Measurements from ENCODE around the gene KLHL35. TPM values are rescaled to one million over a fixed set of nuclear protein-coding genes. Genes with fewer than 3 reads are reported as not detected.
A peak's percentile ranks its signal among the peaks of the same experiment; 100 is the strongest.

KLHL35 gene
- polyA plus RNA-seq (2013, experiment 1 of 2): 0.26 TPM
- polyA plus RNA-seq (2013, experiment 2 of 2): 0.34 TPM

GRCh38 chr11:75432911-75433321 lies at the start of gene KLHL35:
TSS of gene KLHL35 (minus strand) at chr11:75433203. CDS start at chr11:75430629, 2,574 bp downstream.
- H2BK15ac ChIP-seq (ENCODE audit: low read depth, poor library complexity, severe bottlenecking): no peak within 1 kb of the TSS
- H3K23ac ChIP-seq (ENCODE audit: low read length in 2 of 2): peak within 1 kb of the TSS in 1 of 2 experiments; percentile 2
- no peak within 1 kb of the TSS for H2AFZ ChIP-seq (ENCODE audit: low read depth, low read length)
- no peak within 1 kb of the TSS for H3K4me2 ChIP-seq (ENCODE audit: low read length, poor library complexity, severe bottlenecking)
- peak within 1 kb of the TSS in 1 of 2 experiments; percentile 2 for H3K14ac ChIP-seq (ENCODE audit: low read length in 2 of 2)
- no peak within 1 kb of the TSS for H2BK5ac ChIP-seq (ENCODE audit: low read depth, low read length, poor library complexity, severe bottlenecking)
- no peak within 1 kb of the TSS for H3K9ac ChIP-seq (ENCODE audit: low read length)
- H4K91ac ChIP-seq (ENCODE audit: low read length): no peak within 1 kb of the TSS
- H4K8ac ChIP-seq (ENCODE audit: low read length): no peak within 1 kb of the TSS
- H3K9me3 ChIP-seq (ENCODE audit: control insufficient read depth, low read length): peaks cover 4% of the 10 kb centered on the region
- H3K36me3 ChIP-seq (ENCODE audit: control insufficient read depth in 1 of 2, insufficient read depth in 2 of 2, low read depth in 1 of 2, low read length in 2 of 2): no peaks in the 10 kb centered on the region
- no peaks in the 10 kb centered on the region for H3K79me1 ChIP-seq (replicated peaks; ENCODE audit: low read length, poor library complexity, severe bottlenecking)
- peaks cover 14% of the 10 kb centered on the region for H3K4me1 ChIP-seq (ENCODE audit: control insufficient read depth, insufficient read depth, low read depth, low read length)
- H3K4ac ChIP-seq (ENCODE audit: low read depth in 1 of 2, low read length in 2 of 2): no peak within 1 kb of the TSS
- no peak for DNase-seq
- H3K4me3 ChIP-seq (ENCODE audit: insufficient read depth in 1 of 2, low read depth in 1 of 2, low read length in 2 of 2): no peak within 1 kb of the TSS
- peaks cover 49 to 50% of the 10 kb centered on the region in 2 experiments for H3K27me3 ChIP-seq (ENCODE audit: control insufficient read depth in 1 of 2, insufficient read depth in 1 of 2, low read length in 2 of 2)
- 25% methylated on average over 14 of the region's 14 CpGs for WGBS
- no peak within 1 kb of the TSS for H2AK5ac ChIP-seq (ENCODE audit: low read length, severe bottlenecking)
- H3K27ac ChIP-seq (ENCODE audit: low read length, poor library complexity, severe bottlenecking): no peak within 1 kb of the TSS
- H2BK12ac ChIP-seq (ENCODE audit: low read length in 2 of 2): no peak within 1 kb of the TSS
- H3K18ac ChIP-seq (ENCODE audit: low read depth in 1 of 2, low read length in 2 of 2): no peak within 1 kb of the TSS
- H2BK120ac ChIP-seq (ENCODE audit: low read depth, low read length): no peak within 1 kb of the TSS

DNA sequence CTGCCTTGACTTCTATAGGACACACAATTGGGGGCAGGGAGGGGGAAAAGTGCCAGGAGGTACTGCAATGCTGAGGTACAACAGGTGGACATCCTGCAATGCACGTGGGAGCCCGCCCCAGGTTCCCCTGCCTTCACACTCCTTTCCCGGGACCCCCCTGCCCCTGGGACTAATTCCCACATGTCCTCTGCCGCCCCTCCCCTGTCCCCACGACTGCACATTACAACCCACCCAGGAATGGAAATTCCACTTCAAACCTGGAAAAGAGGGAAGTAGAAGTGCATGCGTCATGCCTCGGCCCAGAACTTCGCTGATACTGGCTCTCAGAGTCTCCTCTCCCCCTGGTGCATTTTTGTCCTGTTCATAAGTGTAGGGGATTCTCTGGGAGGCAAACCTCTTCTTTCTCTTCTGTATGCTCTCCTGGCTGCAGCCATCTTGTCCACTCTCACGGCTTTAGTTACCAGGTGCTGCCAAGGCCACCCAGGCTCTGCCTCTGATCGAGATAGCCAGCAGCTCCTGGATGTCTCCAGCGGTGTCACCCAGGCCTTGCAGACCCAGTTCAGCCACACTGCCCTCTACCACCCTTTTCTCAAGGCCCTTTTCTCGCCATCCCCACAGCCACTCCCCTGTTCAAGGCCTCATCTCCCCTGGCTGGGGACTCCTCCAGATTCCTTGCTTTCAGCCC lies 49.1 kb upstream of the KLHL35 start:
- H2BK12ac ChIP-seq (ENCODE audit: low read length in 2 of 2): no peak overlapping the region
- no peak overlapping the region for H3K27ac ChIP-seq (ENCODE audit: low read length, poor library complexity, severe bottlenecking)
- H4K8ac ChIP-seq (ENCODE audit: low read length): no peak overlapping the region
- H2BK5ac ChIP-seq (ENCODE audit: low read depth, low read length, poor library complexity, severe bottlenecking): no peak overlapping the region
- H3K4me3 ChIP-seq (ENCODE audit: insufficient read depth in 1 of 2, low read depth in 1 of 2, low read length in 2 of 2): no peak overlapping the region
- H3K27me3 ChIP-seq (ENCODE audit: control insufficient read depth in 1 of 2, insufficient read depth in 1 of 2, low read length in 2 of 2): peaks cover 0 to 4% of the 10 kb centered on the region in 2 experiments
- H2BK120ac ChIP-seq (ENCODE audit: low read depth, low read length): no peak overlapping the region
- no peaks in the 10 kb centered on the region for H3K4me1 ChIP-seq (ENCODE audit: control insufficient read depth, insufficient read depth, low read depth, low read length)
- no peak overlapping the region for H3K23ac ChIP-seq (ENCODE audit: low read length in 2 of 2)
- H2AFZ ChIP-seq (ENCODE audit: low read depth, low read length): no peak overlapping the region
- H3K18ac ChIP-seq (ENCODE audit: low read depth in 1 of 2, low read length in 2 of 2): no peak overlapping the region
- no peaks in the 10 kb centered on the region for H3K79me1 ChIP-seq (replicated peaks; ENCODE audit: low read length, poor library complexity, severe bottlenecking)
- no peak overlapping the region for H3K4ac ChIP-seq (ENCODE audit: low read depth in 1 of 2, low read length in 2 of 2)
- 83% methylated on average over 12 of the region's 12 CpGs for WGBS
- no peak overlapping the region for H3K14ac ChIP-seq (ENCODE audit: low read length in 2 of 2)
- no peaks in the 10 kb centered on the region for H3K36me3 ChIP-seq (ENCODE audit: control insufficient read depth in 1 of 2, insufficient read depth in 2 of 2, low read depth in 1 of 2, low read length in 2 of 2)
- H2AK5ac ChIP-seq (ENCODE audit: low read length, severe bottlenecking): no peak overlapping the region
- no peak overlapping the region for H4K91ac ChIP-seq (ENCODE audit: low read length)
- no peak overlapping the region for H2BK15ac ChIP-seq (ENCODE audit: low read depth, poor library complexity, severe bottlenecking)
- DNase-seq: no peak
- no peaks in the 10 kb centered on the region for H3K9me3 ChIP-seq (ENCODE audit: control insufficient read depth, low read length)
- no peak overlapping the region for H3K9ac ChIP-seq (ENCODE audit: low read length)
- no peak overlapping the region for H3K4me2 ChIP-seq (ENCODE audit: low read length, poor library complexity, severe bottlenecking)

- no peak overlapping the region for H2BK5ac ChIP-seq (ENCODE audit: low read depth, low read length, poor library complexity, severe bottlenecking)
- H3K27ac ChIP-seq (ENCODE audit: low read length, poor library complexity, severe bottlenecking): no peak overlapping the region
- 85% methylated on average over 8 of the region's 9 CpGs for WGBS
- H3K36me3 ChIP-seq (ENCODE audit: control insufficient read depth in 1 of 2, insufficient read depth in 2 of 2, low read depth in 1 of 2, low read length in 2 of 2): no peaks in the 10 kb centered on the region
- H4K8ac ChIP-seq (ENCODE audit: low read length): peak overlapping the region; percentile 29
- H3K23ac ChIP-seq (ENCODE audit: low read length in 2 of 2): no peak overlapping the region
- no peak overlapping the region for H2BK15ac ChIP-seq (ENCODE audit: low read depth, poor library complexity, severe bottlenecking)
- no peak for DNase-seq
- H3K27me3 ChIP-seq (ENCODE audit: control insufficient read depth in 1 of 2, insufficient read depth in 1 of 2, low read length in 2 of 2): peaks cover 0 to 4% of the 10 kb centered on the region in 2 experiments
- no peaks in the 10 kb centered on the region for H3K79me1 ChIP-seq (replicated peaks; ENCODE audit: low read length, poor library complexity, severe bottlenecking)
- no peak overlapping the region for H3K4me3 ChIP-seq (ENCODE audit: insufficient read depth in 1 of 2, low read depth in 1 of 2, low read length in 2 of 2)
- H2AK5ac ChIP-seq (ENCODE audit: low read length, severe bottlenecking): no peak overlapping the region
- H3K4me1 ChIP-seq (ENCODE audit: control insufficient read depth, insufficient read depth, low read depth, low read length): no peaks in the 10 kb centered on the region
- no peak overlapping the region for H3K4ac ChIP-seq (ENCODE audit: low read depth in 1 of 2, low read length in 2 of 2)
- no peak overlapping the region for H4K91ac ChIP-seq (ENCODE audit: low read length)
- H3K9me3 ChIP-seq (ENCODE audit: control insufficient read depth, low read length): no peaks in the 10 kb centered on the region
- no peak overlapping the region for H3K18ac ChIP-seq (ENCODE audit: low read depth in 1 of 2, low read length in 2 of 2)
- H2BK12ac ChIP-seq (ENCODE audit: low read length in 2 of 2): no peak overlapping the region
- H2AFZ ChIP-seq (ENCODE audit: low read depth, low read length): no peak overlapping the region
- H3K4me2 ChIP-seq (ENCODE audit: low read length, poor library complexity, severe bottlenecking): no peak overlapping the region
- H2BK120ac ChIP-seq (ENCODE audit: low read depth, low read length): no peak overlapping the region
- no peak overlapping the region for H3K14ac ChIP-seq (ENCODE audit: low read length in 2 of 2)
- H3K9ac ChIP-seq (ENCODE audit: low read length): no peak overlapping the region
Observed at GRCh38 chr11:75481223-75481921, 48.4 kb upstream of the KLHL35 start.

Data from mesenchymal stem cell (in vitro differentiated cells and primary cell).